Heart left ventricle (tissue), 16 donors: ENCODE measurements around the gene ADM2. TPM values are rescaled to one million over a fixed set of nuclear protein-coding genes. Genes with fewer than 3 reads are reported as not detected.

Source experiments
- ATAC-seq, 4 donors: fragments of 200-7000 bp; cut with Tn5 transposase; one replicate each; pipeline ENCODE4 v1.9.1; 2020 to 2022; ENCODE audit warnings: moderate library complexity in 4 of 4, mild to moderate bottlenecking in 3 of 4, moderate number of reproducible peaks in 1 of 4
- DNase-seq, 5 donors: peaks; one replicate each; pipeline ENCODE4 v3.0.0-alpha.2; 2020
- H3K27ac ChIP-seq, 12 donors: fragments of 200-600 bp; sonication (generic) in 4 of 12; one replicate each; pipeline versions ENCODE4 v1.5.0 to v1.8.0; 2016 to 2022; ENCODE audit warnings: mild to moderate bottlenecking in 2 of 12
- H3K27me3 ChIP-seq, 9 donors: fragments of 200-600 bp; sonication (generic) in 2 of 9; one replicate each; pipeline versions ENCODE4 v1.5.1 to v1.8.0; 2016 to 2022; ENCODE audit warnings: mild to moderate bottlenecking in 3 of 9
- H3K36me3 ChIP-seq, 9 donors: fragments of 200-600 bp; sonication (generic) in 2 of 9; one replicate each; pipeline versions ENCODE4 v1.5.0 to v1.8.0; 2018 to 2022; ENCODE audit warnings: mild to moderate bottlenecking in 2 of 9
- H3K4me1 ChIP-seq, 12 donors: fragments of 200-600 bp; sonication (generic) in 4 of 12; one replicate each; pipeline versions ENCODE4 v1.5.0 to v1.8.0; 2016 to 2022; ENCODE audit warnings: mild to moderate bottlenecking in 3 of 12
- H3K4me3 ChIP-seq, 12 donors: fragments of 200-600 bp; sonication (generic) in 4 of 12; one replicate each; pipeline versions ENCODE4 v1.5.0 to v1.8.0; 2017 to 2022; ENCODE audit warnings: mild to moderate bottlenecking in 9 of 12, moderate library complexity in 4 of 12
- H3K9me3 ChIP-seq, 12 donors: fragments of 200-600 bp; sonication (generic) in 4 of 12; one replicate each; pipeline versions ENCODE4 v1.5.0 to v1.8.0; 2016 to 2022; ENCODE audit warnings: mild to moderate bottlenecking in 1 of 12
- CTCF ChIP-seq, 12 donors: fragments of 200-600 bp; sonication (generic) in 4 of 12; IDR thresholded peaks; one replicate each; pipeline versions ENCODE4 v1.5.0 to v1.8.0; 2018 to 2022; ENCODE audit warnings: antibody characterized with exemption in 12 of 12, mild to moderate bottlenecking in 5 of 12
- POLR2A ChIP-seq, 2 donors: fragments of 450-650 bp; IDR thresholded peaks; one replicate each; pipeline ENCODE4 v1.6.1; 2017; ENCODE audit warnings: antibody characterized with exemption in 2 of 2, mild to moderate bottlenecking in 2 of 2, moderate library complexity in 2 of 2
- WGBS, 4 donors: extraction: QIAGEN DNeasy Blood & Tissue Kit in 2 of 4; methylation state at CpG; one replicate each; pipeline versions ENCODE4 v1.1.5 to v1.1.7; 2013 to 2018; 5-methylcytosine and 5-hydroxymethylcytosine counted together
- intact Hi-C, 10 donors: fragments of 100-400 bp; cut with DNase I; formaldehyde crosslinking; loops; one replicate each; pipeline versions ENCODE4 v1.11.1 to v1.14.2; 2022
- polyA plus RNA-seq, 2 donors: library from polyadenylated mRNA; stranded (reverse); fragments of 200-250 nt; gene quantifications; one replicate each; pipeline ENCODE4 v1.2.3, GENCODE V29; 2013
- total RNA-seq, 9 donors: library from RNA; depleted of rRNA in 2 of 9; stranded (reverse); fragments of >200 nt in 2 of 9; fragmentation: NEBNext Ultra II Directional in 3 of 9; extraction: Animal tissue kit (Norgen Biotek cat#: 25700) in 3 of 9; gene quantifications; one replicate each; pipeline versions ENCODE4 v1.1.0 to v1.2.4, GENCODE V29; 2016 to 2023
- donor health status: ischemic (EF 13 %, LVEDD 7.1; RV severe dilation, severe dysfunction).
- donor health status: healthy with polysubstance abuse.
- donor health status: DM: no; HTN: yes; CAD: no.
- donor health status: DM: no; HTN: no; CAD: no.
- donor health status: ischemic (EF 25% LVEDD 6.9; RV normal size, moderate dysfunction).
- donor health status: ischemic (EF 25% LVEDD 5.7; RV mildly dilated, moderate dysfunction).
- donor health status: healthy.
- donor health status: DM: yes; HTN: yes; CAD: no.
- donor health status: ischemic (EF 35%, LVEDD 5.7; RV mildly dilated, moderate dysfunction).
- donor health status: nonischemic (EF 11% LVEDD 7.7; RV severe dilation, severe dysfunction).
- donor health status: DM: yes; HTN: yes; CAD: no.
- donor health status: PGD.
- donor health status: ischemic (EF 29% LVEDD 5.4; RV normal size, mild dysfunction).
- donor health status: nonischemic (EF 23%, LVEDD 6.1; RV moderate dilation, normal function).

ADM2 gene
- total and polyA plus RNA-seq, 11 donors, result 0.04 to 0.67 (median 0.20) TPM; not detected in 7

- intact Hi-C loops, result no loop called here
- H3K27ac ChIP-seq, result no peak overlapping the region
- H3K4me1 ChIP-seq, result peaks cover 0 to 17% (median 4%) of the 10 kb centered on the region in 12 donors
- no peaks in the 10 kb centered on the region for H3K36me3 ChIP-seq
- ATAC-seq, result no peak
- H3K9me3 ChIP-seq, result no peaks in the 10 kb centered on the region
- peaks cover 25 to 66% (median 34%) of the 10 kb centered on the region in 9 donors for H3K27me3 ChIP-seq
- no peak overlapping the region for H3K4me3 ChIP-seq
- WGBS, 4 donors, result 88 to 92% (median 89%) methylated on average over 5 to 8 of the region's 8 CpGs
- no peak for TF ChIP-seq POLR2A (IDR thresholded peaks at IDR 0.05)
- TF ChIP-seq CTCF (IDR thresholded peaks at IDR 0.05), result no peak
- DNase-seq, result peak in 1 of 5 donors; percentile 24
Measured at GRCh38 chr22:50483556-50483955, 2.2 kb downstream of the ADM2 start.

- peaks cover 25 to 62% (median 34%) of the 10 kb centered on the region in 9 donors for H3K27me3 ChIP-seq
- DNase-seq, result peak in 2 of 5 donors; percentile 20 to 28
- no peak overlapping the region for H3K4me3 ChIP-seq
- no peak for ATAC-seq
- H3K9me3 ChIP-seq, result no peaks in the 10 kb centered on the region
- H3K27ac ChIP-seq, result no peak overlapping the region
- TF ChIP-seq CTCF (IDR thresholded peaks at IDR 0.05) (no peak), POLR2A (IDR thresholded peaks at IDR 0.05) (no peak)
- intact Hi-C loops, result no loop called here
- H3K4me1 ChIP-seq, result peaks cover 0 to 17% (median 4%) of the 10 kb centered on the region in 12 donors
- H3K36me3 ChIP-seq, result no peaks in the 10 kb centered on the region
- WGBS, 4 donors, result 84 to 92% (median 89%) methylated on average over 22 to 31 of the region's 31 CpGs
Measured at GRCh38 chr22:50483977-50484853, 2.9 kb downstream of the ADM2 start.

GRCh38 chr22:50485221-50486131, 4.1 kb downstream of the ADM2 start:
- WGBS, 4 donors, result 57 to 65% (median 61%) methylated on average over 27 to 29 of the region's 29 CpGs
- peak in 4 of 5 donors; percentile 13 to 65 (median 49) for DNase-seq
- TF ChIP-seq CTCF (IDR thresholded peaks at IDR 0.05) (no peak), POLR2A (IDR thresholded peaks at IDR 0.05) (no peak)
- Histone ChIP-seq H3K9me3 (no peaks in the 10 kb centered on the region), H3K4me3 (no peak overlapping the region), H3K4me1 (peaks cover 0 to 17% (median 4%) of the 10 kb centered on the region in 12 donors), H3K36me3 (no peaks in the 10 kb centered on the region), H3K27ac (no peak overlapping the region), H3K27me3 (peaks cover 24 to 59% (median 31%) of the 10 kb centered on the region in 9 donors)
- peak in 2 of 4 donors; percentile 31 to 46 for ATAC-seq
- intact Hi-C loops, result no loop called here
